ENCODE measurements around the gene SUGP2.

SUGP2 gene

DNA sequence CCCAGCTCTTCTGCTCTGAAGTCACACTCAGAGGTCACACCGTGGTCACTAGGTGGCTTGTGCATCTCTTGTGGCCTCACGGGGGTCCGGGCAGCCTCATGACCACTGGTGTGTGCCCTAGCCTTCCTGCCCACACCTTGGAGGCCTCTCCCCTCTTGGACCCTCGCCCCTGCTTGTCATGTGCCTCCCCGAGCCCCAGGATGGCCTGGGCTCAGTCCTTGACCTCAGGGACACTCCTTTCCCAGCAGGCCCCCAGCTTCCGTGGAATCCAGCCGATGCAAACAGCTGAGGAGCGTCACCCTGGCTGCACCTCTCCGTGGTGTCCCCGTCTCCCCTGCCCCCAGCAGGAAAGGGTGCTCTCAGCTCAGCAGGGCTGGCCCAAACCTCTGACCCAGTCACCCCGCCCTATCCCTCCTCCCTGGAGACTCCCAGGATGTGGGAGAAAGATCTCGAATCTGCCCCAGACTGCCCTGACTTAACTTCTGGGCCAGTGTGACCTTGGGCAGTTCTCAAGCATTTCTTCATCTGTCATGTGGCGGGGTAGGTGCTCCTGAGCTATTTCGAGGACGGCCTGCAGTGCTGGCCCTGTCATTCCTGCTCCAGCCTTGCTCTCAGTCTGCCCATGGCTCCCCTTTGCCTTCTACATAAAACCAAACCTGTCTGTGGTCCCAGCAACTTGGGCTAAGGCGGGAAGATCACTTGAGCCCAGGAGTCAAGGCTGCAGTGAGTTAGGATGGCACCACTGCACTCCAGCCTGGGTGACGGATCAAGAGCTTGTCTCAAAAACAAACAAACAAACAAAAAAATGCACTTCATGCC is 25.9 kb upstream of the SUGP2 start:
- DNase-seq (ENCODE audit: low read depth): no peak

DNA sequence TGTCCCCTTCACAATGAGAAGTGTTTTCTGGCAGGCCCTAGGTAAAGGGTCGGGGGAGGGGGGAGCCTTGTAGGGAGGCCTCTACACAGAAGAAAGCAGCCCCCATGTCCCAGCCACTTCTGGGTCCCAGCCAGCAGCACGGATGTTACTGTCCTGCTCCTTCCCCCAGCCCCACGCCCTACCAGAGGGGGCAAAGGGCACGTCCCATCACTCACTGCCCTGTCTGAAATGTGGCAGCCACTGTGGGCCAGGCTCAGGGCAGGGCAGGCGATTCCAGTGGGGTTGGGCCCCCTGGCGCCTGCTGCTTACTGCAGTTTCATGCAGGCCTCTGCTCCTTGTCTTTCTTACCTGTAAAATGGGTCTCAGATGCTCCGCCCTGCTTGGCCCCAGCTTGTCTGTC is 24.4 kb upstream of the SUGP2 start:
- DNase-seq (ENCODE audit: low read depth): no peak

DNA sequence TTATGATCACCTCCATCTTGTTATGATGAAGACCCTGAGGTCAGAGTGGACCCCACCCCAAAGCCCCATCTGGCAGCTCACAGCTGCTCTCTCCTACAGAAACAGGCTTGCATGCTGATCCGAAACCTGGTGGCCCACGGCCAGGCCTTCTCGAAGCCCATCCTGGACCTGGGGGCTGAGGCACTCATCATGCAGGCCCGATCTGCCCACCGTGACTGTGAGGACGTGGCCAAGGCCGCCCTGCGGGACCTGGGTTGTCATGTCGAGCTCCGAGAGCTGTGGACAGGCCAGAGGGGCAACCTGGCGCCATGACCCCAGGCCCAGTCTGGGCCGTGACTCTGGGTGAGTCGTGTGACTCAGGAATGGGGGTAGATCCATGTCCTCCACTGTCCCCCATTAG is 24.0 kb upstream of the SUGP2 start:
- DNase-seq (ENCODE audit: low read depth): no peak

- DNase-seq (ENCODE audit: low read depth): no peak
These were observed 23.4 kb upstream of the SUGP2 start for GRCh38 chr19:19056636-19057275.

DNA sequence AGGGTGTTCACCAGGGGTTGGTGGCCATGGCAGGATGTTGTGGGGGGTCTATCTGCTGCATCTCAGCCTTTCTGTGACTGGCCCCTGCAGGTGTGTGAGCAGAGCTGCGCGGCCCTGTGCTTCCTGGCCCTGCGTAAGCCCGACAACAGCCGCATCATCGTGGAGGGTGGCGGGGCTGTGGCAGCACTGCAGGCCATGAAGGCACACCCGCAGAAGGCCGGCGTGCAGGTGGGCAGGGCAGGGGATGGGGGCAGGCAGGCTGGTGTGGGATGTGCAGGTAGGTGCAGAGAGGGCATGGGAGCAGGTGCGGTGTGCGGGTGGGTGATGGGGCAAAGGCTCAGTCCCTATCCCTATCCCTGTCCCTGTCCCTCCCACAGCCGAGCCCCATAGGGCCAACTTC is 22.4 kb upstream of the SUGP2 start:
- no peak for DNase-seq (ENCODE audit: low read depth)

- no peak for DNase-seq (ENCODE audit: low read depth)
These were observed 21.7 kb upstream of the SUGP2 start for GRCh38 chr19:19054939-19055440.

GRCh38 chr19:19054315-19054938 is 21.1 kb upstream of the SUGP2 start:
- DNase-seq (ENCODE audit: low read depth): no peak

GRCh38 chr19:19053508-19054314 is 20.4 kb upstream of the SUGP2 start:
- DNase-seq (ENCODE audit: low read depth): peak; percentile 29

GRCh38 chr19:19052921-19053320 is 19.6 kb upstream of the SUGP2 start:
- DNase-seq (ENCODE audit: low read depth): no peak

DNA sequence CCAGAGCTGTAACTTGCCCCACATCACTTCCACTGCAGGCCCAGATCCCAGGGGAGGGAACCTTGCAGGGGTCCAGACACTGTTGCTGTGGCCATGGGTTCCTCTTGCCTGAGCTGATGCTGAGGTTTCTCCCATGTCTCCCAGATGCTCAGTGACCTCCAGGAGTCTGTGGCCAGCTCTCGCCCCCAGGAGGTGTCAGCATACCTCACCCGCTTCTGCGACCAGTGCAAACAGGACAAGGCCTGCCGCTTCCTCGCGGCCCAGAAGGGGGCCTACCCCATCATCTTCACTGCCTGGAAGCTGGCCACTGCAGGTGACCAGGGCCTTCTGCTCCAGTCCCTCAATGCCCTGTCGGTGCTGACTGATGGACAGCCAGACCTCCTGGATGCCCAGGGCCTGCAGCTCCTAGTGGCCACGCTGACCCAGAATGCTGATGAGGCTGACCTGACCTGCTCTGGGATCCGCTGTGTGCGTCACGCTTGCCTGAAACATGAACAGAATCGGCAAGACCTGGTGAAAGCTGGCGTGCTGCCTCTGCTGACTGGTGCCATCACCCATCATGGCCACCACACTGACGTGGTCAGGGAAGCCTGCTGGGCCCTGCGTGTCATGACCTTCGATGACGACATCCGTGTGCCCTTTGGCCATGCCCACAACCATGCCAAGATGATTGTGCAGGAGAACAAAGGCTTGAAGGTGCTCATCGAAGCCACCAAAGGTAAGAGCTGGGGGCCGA is 18.3 kb upstream of the SUGP2 start:
- no peak for DNase-seq (ENCODE audit: low read depth)

GRCh38 chr19:19050731-19051130 is 17.4 kb upstream of the SUGP2 start:
- DNase-seq (ENCODE audit: low read depth): no peak

DNA sequence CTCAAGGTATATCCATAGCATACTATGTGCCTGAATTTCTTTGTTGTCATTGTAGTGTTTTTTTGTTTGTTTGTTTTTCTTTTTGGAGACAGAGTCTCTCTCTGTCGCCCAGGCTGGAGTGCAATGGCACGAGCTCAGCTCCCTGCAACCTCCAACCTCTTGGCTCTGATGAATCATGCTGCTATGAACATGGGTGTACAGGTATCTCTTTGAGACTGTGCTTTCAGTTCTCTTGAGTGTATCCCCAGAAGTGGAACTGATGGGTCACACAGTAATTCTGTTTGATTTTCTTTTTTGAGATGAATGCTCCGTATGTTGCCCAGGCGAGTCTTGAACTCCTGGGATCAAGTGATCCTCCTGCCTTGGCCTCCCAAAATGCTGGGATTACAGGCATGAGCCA is 16.8 kb upstream of the SUGP2 start:
- DNase-seq (ENCODE audit: low read depth): no peak

- no peak for DNase-seq (ENCODE audit: low read depth)
These were observed 16.1 kb upstream of the SUGP2 start for GRCh38 chr19:19049406-19049805.

DNA sequence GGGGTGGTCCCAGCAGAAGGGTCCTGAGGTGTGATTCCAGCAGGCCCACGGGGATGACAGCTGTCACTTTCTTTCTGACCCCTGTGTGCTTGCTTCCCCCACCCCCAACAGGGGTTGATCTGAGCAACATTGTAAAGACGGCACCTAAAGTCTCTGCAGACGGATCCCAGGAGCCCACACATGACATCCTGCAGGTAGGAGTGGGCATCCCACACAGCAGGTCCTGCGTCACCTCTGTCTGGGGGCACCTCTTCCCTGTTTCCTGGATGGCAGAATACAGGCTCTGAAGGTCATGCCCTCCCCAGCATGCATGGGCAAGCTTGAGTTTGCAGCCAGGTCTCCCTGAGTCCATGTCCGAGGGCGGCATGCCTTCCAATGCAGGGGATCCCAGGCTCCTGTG is 10.6 kb upstream of the SUGP2 start:
- no peak for DNase-seq (ENCODE audit: low read depth)

GRCh38 chr19:19043481-19043880 is 10.2 kb upstream of the SUGP2 start:
- no peak for DNase-seq (ENCODE audit: low read depth)

DNA sequence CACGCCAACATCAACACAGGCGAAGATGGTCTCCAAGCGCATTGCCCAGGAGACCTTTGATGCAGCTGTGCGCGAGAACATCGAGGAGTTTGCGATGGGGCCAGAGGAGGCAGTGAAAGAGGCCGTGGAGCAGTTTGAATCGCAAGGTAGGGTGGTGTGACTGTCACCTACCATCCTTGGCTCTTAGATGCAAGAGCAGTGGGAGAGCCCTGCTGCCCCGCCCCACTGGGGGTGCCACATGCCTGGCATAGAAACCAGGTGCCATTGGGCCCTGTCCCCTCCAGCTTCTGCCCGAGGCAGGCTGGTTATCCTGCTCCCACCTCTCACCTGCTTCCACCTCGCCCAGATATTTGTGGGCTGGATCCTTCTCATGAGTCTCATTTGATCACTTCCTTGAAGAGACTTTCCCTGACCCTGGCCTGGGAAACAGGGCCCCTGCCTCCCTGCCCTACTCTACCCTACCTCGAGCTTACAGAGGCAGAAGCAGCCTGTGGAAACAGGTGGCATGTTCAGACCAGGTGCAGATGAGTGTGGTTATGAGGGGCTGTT is 9.5 kb upstream of the SUGP2 start:
- DNase-seq (ENCODE audit: low read depth): no peak

DNA sequence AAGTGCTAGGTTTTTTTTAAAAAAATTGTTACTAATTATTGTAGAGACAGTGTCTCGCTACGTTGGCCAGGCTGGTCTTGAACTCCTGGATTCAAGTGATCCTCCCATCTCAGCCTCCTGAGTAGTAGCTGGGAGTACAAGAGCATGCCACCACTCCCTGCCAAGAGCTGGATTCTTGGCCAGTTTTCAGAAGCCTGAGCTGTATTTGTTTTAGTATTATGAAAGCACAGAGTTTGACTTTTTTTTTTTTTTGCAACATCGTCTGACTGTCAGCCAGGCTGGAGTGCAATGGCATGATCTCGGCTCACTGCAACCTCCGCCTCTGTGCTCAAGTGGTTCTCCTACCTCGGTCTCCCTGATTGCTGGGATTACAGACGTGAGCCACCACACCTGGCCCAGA is 7.1 kb upstream of the SUGP2 start:
- DNase-seq (ENCODE audit: low read depth): peak; percentile 96

DNA sequence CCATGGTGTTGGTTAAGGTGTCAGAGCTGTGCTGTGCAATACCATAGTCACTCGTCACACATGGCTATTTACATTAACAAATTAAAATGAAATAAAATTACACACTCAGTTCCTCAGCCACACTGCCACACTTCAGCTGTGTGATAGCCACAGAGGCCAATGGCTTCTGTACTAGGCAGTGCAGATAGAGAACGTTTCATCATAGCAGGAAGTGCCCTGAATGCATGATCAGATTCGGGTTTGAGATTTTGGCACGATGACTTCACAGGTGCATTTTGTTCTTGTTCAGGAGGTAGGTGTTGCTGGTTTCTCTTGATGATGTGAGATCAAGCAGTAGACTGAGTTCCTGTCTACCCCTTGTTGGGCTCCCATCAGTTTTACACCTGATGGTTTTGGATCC is 6.6 kb upstream of the SUGP2 start:
- DNase-seq (ENCODE audit: low read depth): no peak

DNA sequence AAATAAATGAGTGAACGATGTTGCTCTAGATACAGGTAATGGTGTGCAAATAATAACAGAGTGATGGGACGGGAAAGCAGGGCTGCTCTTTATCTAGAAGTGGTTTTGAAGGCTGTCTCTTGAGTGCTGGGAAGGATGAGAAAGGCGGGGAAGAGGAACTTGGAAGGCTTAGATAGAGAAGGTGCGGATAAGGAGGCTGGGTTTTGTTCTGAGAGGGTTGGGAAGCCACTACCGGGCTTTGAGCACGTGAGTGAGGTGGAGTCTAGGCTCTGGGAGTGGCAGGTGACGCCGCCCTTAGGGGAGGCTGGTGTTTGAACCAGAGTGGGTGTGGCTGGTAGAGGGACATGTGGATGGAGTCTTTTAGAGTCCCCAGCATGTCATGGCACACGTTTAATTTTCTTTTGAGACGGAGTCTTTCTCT is 897 bp upstream of the SUGP2 start:
- DNase-seq (ENCODE audit: low read depth): peak; percentile 46

DNA sequence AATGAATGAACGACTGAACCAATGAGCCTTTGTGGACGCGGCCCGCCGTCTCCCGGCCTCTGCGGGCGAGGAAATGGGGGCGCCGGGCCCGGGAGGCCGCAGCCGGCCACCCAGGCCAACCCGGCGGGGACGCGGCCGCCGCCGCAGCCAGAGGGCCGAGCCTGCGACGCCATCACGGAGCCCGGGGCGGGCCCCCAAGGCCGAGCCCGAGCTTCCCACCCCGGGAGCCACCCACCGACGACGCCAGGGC is 216 bp downstream of the SUGP2 start:
- DNase-seq (ENCODE audit: low read depth): no peak

DNA sequence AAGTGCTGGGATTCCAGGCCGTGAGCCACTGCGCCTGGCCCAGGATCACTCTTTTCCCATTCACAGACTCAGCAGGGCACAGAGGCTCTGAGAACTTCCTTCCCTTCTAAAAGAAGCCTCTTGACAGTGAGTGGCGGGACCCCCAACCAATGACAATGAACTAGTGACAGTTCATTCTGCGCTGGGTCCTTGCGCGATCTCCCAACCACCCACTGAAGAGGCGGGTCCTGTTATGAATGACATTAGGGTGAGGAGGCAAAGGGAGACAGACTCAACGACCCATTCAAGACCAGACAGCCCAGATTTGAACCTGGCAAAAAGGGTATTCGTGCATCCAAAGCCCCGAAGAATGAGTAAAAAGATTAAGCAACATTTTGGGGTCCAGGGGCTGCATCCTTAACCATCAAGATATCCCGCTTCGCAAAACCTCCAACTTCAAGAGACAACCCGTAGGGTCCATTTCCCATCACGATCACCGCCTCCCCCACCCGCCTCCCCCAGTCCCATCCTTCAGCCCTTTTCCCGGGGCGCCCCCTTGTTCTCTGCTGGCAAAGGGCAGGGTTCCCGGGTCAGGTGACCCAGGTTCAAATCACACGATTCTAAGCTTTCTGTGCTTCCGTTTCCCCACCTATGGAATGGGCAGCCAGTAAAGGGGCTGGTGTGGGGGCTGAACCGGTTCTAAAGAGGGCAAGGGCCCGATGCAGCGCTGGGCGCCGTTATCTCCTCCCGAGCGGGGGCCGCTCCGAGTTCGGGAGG is 719 bp downstream of the SUGP2 start:
- DNase-seq (ENCODE audit: low read depth): peak; percentile 94
